ENCODE data around the gene TMEM192.

- TF ChIP-seq, protein P1, sequence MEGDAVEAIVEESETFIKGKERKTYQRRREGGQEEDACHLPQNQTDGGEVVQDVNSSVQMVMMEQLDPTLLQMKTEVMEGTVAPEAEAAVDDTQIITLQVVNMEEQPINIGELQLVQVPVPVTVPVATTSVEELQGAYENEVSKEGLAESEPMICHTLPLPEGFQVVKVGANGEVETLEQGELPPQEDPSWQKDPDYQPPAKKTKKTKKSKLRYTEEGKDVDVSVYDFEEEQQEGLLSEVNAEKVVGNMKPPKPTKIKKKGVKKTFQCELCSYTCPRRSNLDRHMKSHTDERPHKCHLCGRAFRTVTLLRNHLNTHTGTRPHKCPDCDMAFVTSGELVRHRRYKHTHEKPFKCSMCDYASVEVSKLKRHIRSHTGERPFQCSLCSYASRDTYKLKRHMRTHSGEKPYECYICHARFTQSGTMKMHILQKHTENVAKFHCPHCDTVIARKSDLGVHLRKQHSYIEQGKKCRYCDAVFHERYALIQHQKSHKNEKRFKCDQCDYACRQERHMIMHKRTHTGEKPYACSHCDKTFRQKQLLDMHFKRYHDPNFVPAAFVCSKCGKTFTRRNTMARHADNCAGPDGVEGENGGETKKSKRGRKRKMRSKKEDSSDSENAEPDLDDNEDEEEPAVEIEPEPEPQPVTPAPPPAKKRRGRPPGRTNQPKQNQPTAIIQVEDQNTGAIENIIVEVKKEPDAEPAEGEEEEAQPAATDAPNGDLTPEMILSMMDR (IDR thresholded peaks at IDR 0.05; ENCODE audit: control extremely low read depth in 1 of 3, insufficient read depth in 1 of 3, low read depth in 1 of 3, low read length in 3 of 3): peak; percentile 54 to 89 (median 86)
- no peak for TF ChIP-seq POLR2A (IDR thresholded peaks at IDR 0.05; ENCODE audit: control extremely low read depth in 1 of 2, low read depth in 2 of 2, low read length in 2 of 2)
- TF ChIP-seq SAP30 (IDR thresholded peaks at IDR 0.05; ENCODE audit: insufficient read depth, insufficient replicate concordance, low read length): no peak
- no peak for TF ChIP-seq MAX (IDR thresholded peaks at IDR 0.05)
- no peak for TF ChIP-seq EZH2 (IDR thresholded peaks at IDR 0.05; ENCODE audit: low read depth, low read length, severe bottlenecking)
Observed at GRCh38 chr4:165131247-165131832, 18.7 kb upstream of the TMEM192 start.

All from H1 (cell line).